GM19467 (cell line): ENCODE measurements around the gene ZIC4.

Source experiments
- ATAC-seq: cut with Tn5 transposase; IDR thresholded peaks from one replicate; pipeline ENCODE4 v1.9.1; 2021; ENCODE audit warnings: mild to moderate bottlenecking, moderate library complexity; ENCODE audit not compliant: unreplicated experiment

ZIC4 gene

DNA sequence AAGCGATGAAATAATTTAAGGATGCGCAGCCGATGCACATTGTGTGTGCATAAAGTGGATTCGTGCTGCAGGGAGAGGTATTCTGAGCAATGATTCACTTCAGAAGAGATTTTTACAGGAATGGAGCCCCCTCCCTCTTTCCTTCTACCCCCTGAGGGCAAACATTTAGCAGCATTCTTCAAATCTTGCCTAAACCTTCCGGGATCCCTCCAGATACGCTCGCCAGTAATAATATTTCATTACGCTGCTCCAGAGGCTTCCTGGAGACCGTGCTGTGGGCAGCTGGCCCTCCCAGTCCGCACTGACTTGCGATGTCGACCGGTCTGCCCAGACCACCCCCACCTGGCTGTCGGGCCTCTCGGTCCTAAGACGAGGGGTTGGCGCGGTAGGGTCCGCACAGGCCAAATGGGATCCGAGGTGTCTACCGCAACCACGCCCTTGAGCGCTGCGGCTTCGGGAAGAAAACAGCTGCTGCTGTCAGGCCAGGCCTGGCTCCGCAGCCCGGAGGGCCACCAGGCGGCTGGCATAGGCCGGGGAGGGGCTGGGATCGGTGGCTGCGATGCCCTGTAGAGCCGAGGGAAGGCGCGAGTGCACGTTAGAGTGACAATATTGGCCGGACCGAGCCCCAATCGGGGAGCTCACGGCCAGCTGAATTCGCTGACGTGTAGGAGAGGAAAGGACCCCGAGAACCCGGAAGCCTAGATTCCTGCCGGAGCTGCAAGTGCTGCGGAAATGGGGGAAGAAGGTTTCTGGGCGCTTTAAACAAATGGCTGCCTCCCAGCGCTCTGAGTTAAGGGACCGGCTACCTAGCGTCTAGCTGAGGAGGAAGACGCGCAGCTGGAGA, 14.3 kb downstream of the ZIC4 start:
- ATAC-seq: no peak

DNA sequence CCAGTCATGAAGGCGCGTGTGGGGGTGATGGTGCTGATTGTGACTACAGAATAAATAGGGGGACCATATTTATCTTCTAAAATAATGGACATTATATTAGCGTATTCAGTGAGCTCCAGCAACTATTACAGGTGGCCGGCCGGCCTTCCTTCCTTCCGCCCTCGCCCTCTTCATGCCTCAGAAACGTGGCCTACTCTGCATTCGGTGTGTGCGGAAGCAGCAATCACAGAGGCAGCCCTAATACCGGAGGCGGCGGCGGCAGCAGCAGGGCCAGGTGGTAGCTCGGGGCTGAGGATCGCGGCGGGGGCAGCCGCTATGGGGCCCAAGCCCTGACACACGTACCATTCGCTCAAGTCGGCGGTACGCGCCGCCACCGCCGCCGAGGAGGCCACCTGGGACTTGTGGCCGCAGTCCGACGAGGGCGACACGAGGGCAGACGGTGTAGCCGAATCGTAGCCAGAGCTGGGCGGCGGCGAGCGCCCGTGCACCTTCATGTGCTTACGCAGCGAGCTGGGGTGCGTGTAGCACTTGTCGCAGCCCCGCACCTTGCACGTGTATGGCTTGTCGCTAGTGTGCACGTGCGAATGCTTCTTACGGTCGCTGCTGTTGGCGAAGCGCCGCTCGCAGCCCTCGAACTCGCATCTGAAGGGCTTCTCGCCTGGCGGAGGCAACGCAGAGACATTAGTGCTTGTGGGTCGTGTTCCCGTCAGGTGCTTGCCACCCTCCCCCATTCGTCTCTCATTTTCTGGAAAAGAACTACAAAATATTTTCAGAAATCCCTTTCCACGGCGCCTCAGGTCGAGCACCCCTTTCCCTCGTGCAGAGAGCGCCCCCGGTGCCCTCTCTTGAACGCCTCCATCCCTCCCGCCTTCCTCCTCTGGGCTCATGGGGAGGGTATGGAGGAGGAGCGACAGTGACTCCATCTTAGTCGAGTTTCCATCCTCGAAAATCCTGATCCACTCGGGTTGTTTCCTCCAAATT, 15.5 kb downstream of the ZIC4 start:
- ATAC-seq: no peak

DNA sequence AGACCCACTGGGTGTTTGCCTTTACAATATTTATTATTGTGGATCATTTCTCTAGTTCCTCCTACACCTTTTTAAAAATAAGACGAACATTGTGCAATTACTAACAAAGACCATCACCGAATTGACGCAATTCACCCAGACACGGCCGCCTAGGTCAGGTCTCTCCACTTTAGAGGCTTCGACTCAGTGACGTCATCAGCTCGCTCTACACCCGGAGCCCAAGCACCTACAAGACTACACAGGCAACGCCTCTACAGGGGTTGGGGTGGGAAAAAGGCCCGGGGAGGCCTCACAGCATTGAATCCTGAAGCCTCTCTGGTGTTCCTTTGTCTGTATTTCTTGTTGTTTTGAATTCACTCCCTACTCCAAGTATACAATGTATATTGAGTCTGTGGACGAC, 16.6 kb downstream of the ZIC4 start:
- ATAC-seq: no peak

DNA sequence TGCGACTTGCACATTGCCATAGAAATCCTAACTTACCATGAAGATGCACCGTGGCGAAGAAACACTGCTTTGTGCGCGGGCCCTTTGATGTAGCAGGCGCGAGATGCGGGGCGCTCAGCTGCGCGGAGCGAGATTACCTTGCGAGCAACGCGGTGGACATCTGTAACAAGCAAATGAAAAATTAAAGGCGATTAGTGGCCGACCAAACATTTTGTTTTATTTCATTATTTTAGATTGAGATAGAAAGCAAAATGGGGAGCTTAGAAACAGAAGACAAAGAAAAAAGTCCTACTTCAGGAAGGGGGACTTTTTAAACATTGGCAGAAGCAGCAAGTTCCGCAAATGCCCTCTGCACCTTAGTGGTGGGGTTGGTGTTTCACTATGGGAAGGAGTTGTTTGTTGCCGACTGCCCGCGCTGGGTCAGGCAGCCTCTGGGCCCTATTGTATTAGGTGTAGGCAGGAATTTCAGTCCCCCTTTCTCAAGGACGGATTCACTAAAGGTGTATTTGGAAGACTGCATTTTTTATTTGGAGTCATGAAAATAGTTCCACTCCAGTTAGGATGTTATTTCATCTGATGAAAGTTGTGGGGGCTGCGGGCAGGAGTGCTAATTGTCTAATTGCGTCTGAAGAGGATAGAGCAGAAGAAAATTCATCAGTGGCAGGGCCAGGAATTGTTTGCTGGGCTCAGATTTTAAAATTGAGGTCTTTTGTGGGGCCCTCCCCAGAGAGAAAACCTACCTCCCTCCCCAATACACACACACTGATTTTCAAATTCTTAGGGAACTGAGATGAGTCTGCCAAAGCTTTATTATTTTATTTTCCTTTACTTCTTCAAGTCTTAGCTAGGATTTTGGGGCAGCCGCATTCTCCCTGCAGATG, 17.4 kb downstream of the ZIC4 start:
- no peak for ATAC-seq

DNA sequence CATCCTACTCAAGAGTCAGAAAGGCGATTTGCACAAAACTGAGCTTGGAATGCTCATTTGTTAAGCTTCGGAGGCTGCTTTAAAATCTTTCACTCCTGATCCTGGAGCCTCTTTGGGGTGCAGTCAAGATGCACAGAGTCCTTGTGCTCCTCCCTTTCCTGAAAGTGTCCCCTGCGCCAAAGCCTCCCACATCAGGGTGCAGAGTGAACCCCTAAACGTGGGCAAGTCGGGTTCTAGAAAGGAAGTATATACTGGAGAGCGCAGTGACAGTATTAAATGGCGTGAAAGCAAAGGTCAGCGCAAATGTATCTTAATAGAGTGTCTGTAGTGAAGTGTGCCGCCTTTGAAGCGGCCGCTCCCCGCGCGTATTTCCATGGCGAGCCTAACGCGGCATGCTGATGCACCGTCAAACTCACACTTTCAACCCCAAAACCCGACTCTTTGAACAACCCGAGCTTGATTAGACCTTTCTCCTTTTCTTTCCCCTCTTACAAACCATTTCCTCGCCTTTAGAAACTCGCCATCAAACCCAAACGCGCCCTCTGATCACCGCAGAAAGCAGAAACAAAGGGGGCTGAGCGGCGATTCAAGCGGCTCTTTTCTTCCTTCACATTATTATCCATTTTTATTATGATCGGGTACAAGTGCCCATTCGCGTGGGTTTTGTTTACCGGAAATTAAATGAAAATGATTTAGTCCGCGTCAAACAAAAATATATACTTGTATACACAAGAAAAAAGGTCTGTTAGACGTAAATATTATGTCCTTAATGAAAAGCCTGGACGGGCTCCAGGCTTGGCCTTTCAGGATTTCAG, 18.3 kb downstream of the ZIC4 start:
- ATAC-seq: no peak

DNA sequence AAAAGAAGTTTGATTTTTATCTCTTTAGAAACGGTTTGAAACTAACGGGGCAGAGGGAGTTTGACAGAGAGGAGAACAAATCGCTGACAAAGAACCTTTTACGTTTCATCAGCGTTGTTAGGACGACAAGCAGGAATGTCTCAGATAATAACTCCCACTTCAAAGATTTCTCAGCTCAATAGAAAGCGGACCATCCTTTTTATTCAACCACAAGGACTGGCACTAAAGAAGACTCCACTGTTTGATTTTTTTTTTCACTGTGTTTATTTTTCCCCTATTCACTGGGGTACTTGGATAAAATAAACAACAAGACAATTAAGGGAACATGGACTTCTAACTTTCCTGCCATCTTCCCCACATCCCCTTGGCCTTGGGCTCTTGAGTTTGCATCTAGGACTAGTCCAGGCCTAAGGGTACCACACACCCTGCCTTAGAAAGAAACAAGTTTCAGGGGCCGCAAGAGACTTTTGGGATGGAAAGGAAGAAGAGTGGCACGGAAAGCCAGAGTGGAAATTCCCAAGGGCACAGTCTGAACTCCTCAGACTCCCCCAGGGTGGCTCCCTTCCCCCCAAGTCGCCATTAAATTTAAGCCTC, 19.0 kb downstream of the ZIC4 start:
- ATAC-seq: no peak

DNA sequence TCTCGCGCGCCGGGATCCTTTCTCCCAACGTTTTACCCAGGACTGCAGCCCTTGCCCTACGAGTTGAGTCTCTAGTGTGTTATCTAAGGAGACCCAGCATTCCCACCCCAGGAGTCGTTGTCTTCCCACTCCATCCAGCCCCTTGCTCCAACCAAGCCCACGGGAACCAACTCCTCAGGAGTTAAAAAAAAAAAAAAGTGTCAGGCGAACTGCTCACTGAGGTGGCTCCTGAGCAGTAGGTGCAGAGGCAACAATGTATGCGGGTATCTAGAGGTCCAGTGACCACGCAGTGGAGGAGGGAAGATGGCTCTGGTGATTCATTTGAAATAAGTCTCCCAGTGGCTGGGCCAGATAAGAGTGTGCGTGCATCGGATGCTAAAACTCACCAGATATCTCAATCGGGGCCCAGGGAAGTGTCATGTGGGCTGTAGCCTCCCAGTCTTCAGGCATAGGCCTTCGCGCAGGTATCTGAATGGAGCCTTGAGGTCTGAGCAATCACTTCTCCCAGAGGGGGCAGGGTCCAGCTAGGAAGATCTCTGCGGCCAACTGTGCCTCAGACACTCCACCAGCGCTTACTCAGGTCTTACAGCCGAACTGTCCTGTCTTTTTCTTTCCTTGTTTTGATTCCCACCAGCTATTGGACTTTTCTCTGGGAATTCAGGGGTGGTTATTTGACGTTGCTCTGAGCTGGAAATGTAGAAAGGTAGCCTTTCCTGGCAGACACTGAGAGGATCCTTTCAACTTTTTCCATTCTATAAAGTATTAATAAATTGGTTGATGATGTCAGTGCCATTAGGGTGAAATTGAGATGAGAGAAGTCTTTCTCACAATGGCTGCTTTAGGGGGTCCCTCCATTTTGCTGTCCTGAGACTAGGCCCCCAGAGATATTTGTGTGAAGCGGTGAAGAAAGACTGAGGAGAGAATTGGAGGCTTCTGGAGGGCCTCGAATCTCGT, 21.0 kb downstream of the ZIC4 start:
- no peak for ATAC-seq

DNA sequence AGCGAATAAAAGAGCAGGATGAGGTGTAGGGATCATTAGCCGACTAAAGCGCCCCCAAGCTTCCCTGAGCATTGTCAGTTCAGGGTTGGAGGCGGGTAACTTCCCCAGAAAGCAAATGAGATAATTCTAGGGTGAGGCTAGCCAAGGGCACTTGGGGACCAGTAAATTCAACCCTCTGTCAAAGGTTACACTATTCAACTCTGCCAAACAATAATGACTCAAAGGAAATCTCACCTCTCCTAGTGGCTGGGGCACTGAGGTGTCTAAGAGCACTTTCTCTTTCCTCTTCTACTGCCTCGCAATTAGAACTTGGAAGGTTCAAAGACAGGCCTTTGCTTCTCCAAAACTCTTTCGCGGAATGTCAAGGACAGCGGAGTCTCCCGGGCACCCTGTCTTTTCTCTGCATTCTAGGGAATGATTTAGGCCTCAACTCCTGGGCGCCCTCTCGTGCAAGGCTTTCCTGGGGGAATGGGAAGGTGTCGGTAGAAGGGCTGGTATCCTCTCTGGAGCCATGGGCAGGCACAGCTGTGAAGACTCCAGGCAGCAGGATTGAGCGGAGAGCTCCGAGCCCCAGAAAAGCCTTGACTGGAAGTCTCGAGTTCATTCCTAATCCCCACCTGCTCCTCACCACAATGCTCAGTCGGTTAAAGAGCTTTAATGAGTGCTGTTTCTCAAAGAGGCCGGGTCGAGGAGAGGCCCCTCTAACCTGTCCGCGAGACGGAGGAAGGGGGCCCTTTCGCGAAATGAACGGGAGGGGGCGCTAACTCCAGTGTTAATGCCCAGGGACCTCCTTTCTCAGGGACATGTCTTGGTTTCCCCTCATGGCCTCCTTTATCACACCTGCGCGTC, 21.9 kb downstream of the ZIC4 start:
- ATAC-seq: no peak

DNA sequence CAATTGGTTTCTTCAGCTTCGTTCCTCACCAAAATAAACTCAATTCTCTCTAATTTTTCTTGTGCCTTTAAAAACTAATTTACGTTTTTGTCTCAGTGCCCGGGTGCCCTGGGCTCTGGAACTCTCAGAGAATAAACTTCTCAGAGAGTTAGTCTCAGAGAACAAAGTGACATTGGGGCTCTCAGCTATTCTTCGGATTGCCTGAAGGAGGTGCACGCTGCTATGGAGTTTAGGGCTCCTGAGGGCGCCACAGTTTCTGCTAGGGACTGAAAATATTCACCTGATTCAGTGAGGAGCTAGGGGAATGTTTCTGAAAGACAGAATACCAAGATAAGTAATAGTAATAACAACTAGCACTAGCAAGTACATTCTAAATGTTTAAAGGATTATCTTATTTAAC, 22.7 kb downstream of the ZIC4 start:
- no peak for ATAC-seq

DNA sequence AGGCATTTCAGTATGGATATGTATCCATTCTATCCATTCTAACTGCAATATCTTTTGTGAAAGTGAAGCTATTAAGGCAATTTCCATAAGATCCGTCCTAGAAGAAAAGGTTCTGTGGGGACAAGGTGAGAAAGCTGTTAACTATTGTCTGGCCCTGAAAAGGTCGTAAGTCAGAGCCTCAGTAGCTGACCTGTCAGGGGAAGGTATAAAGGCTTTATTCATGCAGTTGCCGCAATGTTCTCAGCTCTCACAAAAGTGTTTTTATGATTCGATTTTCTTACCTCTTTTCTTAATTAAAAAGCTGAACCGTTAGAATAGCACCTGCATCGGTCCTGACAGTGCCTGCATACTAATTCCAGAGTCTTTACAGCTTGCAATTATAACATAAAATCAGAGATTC, 24.7 kb downstream of the ZIC4 start:
- ATAC-seq: no peak

DNA sequence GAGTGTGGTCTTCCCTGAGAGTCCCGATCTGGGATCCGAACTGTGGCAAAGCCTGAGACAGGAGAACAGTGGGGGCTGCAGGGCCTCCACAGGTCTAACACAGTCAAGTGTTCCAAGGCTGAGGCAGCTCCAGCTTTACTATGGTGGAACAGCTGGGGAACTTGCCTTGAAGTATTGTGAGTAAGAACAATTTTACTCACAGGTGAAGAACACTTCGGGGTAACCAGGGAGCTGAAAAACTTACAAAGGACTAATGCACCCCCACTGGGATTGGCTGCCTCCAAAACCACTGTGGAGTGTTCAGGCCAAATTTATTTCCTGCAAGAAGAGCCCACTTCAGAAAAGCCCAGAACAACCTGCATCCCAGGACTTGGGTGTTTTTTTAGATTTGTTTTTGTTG, 25.4 kb downstream of the ZIC4 start:
- ATAC-seq: no peak

DNA sequence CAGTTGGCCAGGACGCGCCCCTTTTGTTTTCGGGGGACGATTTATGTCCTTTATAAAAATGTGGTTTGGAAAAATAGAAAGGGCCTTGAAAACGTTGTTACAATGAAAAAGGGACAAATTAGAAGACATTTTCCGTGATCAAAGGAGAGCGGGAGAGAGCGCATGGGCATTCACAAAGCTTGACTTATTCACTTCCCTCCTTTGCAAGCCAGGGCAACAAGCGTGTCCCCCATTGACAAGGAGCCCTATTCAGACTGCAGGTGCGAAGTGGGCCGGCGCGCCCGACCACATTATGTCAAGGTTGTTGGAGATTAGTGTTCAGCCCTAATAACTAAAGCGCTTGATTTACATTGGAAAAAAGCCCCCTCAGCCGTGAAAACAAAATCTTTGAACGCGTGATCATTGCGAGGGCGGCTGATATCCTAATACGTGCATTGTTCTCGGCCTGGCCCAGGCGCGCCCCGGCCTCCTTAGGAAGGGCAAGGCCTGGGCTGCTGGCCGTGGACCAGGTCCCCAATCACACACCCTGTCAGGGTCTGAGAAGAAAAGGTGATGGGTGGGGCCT, 25.9 kb downstream of the ZIC4 start:
- no peak for ATAC-seq

DNA sequence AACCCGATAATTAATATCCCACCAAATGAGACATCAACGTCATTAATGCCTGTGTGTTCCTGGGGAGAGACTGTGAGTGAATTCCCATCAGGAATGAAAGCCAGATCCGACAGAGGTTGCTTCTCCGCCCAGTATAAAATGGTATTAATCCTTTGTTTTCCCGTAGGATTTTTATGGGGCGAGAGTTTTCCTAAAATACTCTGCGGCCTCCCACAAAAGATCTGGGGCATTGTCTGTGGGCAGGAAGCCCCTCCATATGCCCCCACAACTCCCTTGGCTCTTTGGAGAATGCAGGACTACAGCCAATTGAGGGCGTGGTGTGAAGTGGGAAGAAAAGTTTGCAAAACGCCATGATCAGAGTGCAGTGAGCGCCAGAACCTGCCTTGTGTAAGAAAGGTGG, 26.7 kb downstream of the ZIC4 start:
- no peak for ATAC-seq

DNA sequence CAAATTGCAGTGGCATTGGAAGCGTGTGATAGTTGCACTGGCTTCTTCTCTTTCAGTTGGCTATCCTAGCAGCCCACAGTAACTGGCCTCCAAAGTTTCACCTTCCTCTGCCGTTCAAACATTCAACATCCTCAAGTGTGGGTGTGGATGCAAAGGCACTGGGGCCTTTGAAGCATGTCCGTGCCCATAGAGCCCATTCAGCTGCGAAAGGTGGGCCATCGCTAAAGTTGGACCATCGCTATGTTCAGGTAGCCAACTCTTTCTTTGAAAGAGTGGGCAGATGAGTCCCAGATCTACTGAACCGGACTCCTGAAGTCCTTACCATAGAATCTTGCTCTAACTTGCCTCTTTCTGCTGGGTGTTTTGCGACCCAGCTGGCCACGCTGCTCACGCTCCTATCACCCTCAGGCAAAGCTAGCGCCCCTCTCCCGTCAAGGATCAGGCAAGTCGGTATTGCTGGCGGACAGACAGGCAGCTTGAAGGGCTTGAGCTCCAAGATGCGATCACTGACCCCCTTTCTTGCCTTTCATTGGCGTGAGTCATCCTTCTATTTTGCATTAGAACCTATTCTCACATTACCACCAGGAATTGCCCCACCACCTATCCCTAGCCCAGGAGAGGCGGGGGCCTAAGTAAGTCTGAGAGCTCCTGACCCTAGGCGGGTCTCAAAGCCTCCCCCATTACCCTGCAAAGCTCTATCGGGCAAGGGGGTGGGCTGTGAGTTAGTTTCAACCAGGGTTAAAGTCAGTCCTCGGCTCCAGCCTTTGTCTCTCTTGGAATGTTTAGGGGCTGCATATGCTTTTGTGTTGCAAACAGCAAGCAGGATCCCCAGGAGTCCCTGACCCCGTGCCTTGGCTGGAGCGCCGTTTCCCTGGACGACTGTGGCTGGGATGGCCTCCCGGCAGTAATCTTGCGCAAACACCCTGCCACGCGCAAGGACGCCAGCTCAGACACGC, 28.7 kb downstream of the ZIC4 start:
- no peak for ATAC-seq

DNA sequence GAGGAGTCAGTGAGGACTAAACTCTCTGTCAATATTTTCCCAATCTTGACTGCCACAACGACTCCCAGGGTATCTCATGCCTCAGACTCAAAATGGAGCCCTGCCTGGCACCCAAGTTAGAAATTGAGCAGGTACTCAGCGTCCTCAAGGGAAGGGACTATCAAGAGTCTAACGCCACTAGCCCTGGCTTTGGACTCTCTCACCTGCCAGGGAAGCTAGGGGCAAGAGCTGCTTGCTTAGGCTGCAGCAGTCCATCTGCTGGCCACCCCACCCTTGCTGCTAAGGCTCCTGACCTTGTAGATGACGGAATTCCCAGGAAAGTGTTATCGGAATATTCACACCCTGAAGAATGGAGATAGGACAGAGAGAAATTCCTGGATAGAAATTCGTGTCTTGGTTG, 33.0 kb downstream of the ZIC4 start:
- ATAC-seq: no peak

DNA sequence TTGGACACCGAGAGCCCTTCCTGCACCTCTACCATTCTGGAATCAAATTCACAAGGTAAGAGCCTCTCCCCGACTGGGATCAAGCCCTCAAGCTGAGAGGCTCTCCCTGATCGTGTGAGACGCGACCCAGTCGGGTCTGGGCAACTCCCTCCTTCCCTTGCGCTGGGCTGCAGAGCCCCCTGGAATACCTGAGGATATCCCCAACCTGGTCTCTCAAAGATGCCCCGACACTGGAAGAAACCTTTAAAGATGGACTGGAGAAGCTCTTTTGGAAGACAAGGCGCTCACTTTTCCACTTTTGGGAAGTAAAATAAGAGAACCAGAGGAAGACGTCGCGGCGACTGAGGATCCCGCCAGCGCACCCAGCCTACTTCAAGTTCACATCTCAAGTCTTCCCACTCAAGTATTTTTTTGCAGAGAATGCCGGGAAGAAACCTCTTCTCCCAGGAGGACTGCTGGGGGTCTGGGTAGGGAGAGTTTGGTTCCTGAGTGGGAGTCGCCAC, 33.8 kb downstream of the ZIC4 start:
- no peak for ATAC-seq
